ENCODE data around the gene RARG.
A peak's percentile ranks its signal among the peaks of the same experiment; 100 is the strongest.

RARG gene

DNA sequence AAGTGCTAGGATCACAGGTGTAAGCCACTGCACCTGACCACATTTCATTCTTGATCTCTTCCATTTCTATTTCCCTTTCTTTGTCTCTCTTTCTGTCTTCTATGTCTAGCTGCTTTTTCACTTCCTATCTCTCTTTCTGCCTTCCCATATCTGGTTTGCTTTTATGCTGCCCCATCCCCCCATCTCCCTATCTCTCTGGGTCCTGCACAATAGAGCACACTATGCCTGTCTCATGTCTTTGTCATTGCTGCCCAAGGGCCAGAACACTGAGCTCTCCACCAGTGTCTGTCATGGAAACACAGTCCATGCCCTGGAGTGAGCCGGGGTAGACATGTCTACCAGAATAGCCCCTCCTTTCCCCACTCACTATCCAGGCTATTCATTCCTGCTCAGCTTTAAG lies 12.3 kb upstream of the RARG start:
- DNase-seq: no peak

DNA sequence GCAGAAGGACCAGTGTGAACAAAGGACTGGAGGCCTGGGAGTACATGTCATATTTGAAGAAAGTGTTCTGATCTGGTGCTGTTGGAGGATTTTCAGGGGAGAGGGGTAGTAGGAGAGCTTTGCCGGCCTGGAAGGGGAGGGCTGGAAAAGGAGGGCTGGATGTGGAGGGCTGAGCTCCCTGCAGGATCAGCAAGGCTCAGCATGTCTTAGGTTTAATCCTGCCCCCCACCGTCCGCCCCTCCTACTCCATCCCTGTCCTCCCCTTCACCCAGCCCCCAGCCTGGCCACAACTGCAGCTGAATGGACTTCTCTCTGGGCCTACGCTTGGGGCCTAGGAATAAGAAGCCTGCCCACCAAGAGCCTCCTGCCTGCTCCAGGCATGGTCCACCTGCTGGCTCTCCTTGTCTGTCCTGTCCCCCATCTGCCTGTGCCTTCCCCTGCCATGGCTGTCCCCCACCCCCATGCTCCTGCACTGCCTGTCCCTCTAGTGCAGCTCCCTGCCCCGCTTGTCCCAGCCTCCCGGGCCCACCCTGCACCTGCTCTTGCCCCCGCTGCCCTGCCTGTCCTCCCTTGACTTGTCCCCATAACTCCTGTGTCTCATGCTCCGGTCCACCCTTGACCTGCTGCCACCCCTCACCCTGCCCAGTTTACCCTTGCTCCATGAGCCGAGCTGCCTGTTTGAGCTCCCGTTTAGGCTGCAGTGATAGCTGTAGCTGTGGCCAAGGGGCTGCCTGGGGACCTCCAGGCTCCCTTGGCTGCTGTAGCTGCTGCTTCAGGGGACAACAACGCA lies 9.8 kb upstream of the RARG start:
- DNase-seq: no peak

DNA sequence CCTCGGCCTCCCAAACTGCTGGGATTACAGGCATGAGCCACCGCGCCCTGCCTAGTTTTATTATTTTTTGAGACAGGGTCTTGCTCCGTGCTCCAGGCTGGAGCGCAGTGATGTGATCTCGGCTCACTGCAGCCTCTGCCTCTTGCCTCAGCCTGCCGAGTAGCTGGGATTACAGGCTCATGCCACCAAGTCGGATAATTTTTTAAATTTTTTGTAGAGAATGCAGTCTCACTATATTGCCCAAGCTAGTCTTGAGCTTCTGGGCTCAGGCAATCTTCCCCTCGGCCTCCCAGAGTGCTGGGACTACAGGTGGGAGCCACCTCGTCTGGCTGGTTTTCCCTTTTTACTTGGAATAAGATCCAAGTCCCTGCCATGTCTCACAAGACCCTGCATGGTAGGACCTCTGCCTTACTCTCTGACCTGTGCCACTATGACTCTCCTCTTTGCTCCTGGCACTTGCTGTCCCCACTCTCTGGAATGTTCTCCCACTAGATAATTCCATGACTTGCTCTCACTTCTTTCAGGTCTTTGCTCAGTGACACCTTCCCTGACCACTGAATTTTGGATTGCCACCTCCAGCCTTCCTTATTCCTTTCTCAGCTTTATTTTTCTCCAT lies 7.7 kb upstream of the RARG start:
- DNase-seq: no peak

DNA sequence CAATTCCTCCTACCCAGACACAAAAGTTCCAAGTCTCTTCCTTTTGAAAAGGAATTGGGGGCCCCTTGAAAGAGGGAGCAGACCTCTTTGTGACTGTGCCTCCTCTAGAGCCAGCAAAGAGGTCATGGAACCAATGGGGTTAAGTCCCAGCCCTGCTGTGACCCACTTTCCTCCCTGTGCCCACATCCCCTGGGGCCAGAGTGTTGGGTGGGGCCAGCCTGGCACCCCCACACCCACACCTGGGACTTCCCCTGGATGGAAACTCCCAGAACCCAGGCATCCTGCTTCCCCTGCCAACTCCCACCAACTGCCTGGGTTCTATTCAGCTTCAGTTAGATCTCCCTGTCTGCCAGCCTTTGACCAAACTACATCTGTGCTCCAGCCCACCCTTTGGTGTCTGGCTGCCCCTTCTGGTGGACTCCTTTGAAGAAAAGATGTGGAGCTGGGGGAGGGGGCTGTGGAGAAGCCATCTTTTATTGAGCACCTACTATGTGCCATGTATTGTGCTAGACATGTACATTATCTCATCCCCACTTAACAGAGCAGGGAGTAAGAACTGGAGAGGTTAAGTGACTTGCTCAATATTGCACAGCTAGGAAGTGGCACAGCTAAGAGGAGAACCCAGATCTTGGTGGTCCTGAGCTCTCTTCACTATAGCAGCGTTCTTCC lies 4.6 kb upstream of the RARG start:
- DNase-seq: no peak

DNA sequence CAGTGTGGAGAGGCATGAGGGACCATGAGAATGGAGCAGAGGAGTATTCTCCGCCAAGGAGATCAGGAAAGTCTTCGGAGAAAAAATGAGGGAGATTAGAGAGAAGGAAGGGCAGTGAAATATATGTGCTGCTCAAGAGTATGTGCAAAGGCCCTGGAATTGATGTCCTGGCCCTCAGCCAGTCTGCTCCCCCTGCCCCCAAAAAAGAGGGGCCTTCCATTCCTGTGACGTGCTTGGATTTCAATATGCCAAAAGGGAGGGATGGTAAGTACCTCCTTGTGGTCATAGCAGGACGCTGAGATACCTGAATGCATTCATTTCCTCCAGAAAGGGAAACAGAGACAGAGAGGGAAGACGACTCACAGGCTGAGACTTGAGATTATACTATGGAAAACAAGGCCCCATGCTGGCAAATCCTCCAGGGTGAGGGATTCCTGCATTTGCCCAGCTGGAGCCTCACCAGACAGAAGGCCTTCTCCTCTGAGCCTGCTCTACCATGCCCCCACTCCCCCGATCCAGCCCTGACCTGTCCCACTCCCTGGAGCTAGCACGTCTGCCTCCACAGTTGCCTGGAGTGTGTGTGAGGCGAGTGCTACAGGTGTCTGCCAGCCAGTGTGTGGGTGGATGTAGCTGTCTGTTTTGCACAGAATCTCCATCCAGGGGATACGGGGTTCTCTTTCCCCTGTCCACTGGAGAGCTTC lies 3.9 kb upstream of the RARG start:
- peak; percentile 51 for DNase-seq

DNA sequence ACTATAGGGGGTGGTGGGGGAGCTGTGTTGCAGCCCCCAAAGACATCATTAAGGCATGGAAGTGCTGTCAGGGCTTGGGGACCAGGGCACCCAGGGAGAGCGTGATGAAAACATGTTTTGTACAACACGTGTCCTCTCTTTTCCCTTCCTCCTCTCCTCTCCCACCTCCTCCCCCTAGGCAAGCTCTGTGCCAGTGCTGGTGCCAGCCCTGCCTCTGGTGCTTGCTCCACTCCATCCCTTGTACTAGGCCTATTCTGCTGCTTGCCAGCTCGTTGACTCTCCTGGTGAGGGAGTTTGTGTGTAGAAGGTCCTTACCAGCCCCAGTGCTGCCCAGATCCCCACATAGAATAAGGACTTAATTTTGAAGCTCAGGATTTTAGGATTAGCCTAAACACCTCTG lies 3.2 kb upstream of the RARG start:
- DNase-seq: no peak

DNA sequence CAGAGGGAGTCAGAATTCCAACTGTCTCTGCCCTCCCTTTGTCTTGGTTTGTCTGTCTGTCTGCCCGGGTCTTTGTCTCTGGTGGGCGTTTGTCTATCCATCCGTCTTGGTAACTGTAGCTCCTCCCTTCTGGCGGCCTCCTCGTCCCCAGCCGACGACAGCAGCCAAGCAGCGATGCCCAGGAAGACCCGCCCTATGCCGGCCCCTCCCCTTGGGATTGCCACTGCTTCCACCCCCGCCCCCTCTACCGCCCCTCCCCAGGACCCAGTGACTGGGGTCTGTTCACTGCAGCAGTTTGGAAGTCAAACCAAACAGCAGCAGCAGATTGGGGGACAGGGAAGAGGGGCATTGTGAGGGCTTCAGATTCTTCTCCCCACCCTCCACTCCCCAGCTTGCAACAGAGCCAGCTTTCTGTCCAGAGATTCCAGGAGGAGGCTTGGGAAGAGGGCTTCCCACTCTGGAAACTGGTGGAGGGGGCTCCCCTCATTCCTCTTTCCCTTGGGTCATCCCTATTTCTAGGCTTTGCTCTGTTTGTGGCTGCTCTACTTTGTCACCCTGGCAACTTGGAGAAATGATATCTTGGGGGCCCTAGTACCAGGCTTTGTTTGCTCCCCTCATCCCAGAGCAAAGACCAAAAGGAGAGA lies 2.4 kb upstream of the RARG start:
- DNase-seq: no peak

DNA sequence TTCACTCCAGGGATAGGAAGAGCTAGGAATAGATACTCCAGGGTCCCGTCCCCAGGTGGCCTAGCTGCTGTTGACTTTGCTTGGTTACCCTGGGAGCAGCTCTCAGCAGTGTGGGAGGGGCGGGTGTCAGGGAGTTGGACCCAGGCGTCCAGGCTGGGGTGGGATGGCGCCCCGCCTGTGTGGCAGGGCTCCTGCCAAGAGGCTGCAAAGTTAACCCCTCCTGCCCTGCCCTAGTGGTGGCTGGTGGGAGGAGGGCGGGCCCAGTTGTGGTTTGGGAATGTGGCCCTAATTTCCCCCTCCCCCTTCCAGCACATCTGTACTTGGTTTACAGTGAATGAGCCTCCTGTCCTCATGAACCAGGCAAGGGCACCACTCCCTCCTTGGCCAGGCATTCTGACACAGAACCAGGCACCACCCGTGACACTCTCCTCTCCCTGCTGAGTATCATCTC lies 1.7 kb upstream of the RARG start:
- DNase-seq: no peak

DNA sequence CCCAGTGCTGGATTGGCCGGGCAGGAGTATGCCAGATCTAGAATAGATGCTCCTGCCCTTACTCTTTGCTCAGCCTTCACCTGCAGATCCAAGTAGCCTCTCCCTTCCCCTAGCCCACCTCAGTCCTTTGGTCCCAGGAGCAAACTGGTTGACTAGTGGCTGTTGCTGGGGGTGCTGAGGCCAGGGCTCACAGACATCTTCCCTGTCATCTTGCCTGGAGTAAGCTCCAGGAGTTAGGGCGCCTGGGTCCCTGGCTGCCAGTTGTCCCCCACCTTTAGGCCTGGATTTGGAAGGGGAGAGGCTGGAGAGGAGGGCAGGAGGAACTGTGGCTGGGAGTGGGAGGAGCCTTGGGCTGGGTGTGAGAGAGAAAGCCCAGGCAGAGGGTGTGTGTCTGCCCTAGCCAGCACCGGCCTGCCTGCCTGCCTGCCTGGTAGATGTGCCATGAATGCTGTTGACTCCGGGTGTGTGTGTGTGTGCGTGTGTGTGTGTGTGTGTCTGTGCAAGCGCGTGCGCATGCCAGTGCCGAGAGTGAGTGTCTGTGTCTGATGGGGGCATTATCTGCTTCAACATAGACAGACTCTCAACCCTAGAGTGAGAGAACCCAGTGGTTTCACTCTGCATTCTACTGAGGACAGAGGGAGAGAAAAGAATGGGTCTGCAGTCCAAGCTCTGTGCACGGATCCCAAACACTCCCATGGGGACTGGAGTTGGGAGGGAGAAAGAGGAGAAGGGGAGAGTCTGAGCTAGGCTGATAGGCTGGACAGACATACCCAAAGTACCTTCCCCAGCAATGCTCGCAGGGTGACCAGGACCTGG lies 845 bp upstream of the RARG start:
- peak; percentile 79 for DNase-seq

DNA sequence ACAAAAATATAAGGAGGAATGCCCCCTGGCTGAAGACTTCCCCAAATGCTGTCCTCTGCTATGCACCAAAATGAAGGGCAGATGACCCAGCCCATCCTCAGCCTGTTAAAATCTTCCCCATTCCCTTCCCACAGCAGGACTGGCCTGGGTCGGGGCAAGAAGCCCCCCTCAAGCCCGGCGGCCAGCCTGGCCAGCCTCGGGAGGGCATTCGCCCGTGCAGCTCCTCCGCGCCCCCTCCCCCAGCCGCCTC lies 413 bp downstream of the RARG start:
- DNase-seq: no peak

DNA sequence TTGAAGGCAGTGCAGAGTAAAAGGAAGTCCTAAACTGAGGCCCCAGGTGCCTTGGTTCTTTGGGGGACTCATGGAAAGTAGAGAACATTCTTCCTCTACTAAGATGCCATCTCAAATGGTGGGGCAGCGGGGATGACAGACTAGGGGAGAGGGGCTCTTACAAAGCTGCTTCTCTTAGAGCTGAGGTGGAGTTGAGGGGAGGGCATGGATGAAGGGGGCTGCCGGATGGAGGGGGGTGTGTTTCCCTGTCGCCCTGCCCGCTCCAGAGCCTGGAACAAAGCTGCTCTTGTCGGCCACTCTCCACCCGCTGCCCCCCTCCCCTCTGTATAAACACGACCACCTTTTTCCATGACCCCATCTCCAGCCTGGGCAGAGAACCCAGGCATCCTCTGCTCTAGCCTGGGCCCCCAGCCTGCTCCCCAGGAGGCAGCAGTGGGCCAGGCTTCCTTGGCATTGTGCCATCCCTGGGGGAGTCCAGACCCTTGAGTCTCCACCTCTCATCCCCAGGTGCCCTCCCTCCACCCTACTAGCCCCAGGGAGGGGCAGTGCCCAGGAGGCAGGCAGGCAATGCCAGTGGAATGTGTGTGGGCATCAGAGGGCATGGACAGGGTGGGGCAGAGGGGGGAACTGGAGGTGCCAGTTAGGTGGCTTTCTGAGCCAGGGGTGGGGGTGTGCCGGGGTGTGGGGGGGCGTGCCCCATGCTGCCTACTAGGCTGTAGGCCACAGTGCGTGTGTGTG lies 1.7 kb downstream of the RARG start:
- peak; percentile 63 for DNase-seq

DNA sequence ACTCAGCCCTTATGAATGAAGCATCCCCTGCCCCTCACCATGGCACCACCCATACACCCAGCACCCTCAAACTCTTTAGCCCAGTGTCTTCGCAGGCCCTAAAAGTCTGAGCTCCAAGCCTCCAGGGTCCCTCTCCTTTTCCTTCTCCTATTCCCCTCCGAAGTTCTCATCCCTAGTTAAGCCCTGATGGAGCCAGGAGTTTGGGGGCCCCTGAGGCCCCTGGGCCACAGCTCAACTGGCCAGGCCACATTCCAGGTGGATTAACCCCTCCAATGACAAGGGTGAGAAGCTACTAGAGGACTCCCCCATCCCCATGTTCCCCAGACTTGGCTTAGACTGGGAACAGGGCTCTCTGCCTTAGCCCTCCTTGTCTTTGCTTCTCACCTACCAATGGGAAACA lies 2.6 kb downstream of the RARG start:
- no peak for DNase-seq

DNA sequence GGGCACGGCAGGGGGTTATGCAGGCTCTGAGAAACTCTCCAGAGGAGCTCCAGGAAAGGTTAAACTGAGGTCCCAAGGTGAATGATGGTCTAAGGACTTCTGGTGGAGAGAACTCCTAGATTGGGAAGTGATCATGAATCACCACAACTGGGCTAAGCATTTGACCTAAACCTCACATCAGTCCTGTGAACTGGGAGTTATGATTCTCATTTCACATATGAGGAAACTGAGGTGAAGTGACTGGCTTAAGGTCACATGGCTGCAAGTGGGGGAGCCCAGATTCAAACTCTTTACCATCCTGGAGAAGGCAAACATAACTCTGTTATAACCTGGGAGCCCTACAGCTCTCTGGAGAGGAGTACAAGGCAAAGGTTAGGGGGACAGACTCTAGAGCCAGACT lies 4.2 kb downstream of the RARG start:
- no peak for DNase-seq

DNA sequence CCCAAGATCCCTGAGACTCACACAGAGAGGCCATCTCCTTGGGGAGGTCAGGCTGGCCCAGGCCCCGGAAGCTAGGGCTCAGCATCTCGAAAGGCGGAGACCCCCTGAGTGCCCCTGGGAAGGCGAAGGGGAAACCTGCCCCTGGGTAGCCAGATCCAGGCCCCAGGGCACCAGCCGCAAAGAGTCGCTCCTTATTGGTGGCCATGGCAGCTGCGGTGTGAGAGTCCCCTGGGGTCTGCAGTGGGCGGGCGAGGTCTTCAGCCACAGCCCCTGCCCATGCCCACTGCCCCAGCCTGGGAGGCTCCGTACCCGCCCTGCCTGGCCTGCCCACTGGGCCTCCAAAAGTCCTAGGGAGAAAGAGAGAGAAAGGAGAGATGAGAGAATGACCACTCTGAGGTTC lies 4.7 kb downstream of the RARG start:
- DNase-seq: no peak

DNA sequence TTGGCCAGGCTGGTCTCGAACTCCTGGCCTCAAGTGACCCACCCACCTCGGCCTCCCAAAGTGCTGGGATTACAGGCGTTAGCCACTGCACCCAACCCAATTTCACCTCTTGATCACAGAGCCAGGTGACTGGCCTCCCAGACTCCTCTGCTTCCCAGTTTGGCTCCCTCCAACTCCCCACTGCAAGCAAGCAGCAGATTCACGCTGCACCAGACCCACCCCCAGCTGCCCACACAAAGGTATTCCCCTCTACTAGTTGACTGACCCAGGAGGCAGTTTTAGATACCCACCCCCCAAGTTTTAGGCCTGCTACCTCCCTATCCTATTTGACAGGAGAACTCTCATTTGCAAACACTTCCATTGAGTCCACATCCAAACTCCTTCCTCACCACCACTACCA lies 5.2 kb downstream of the RARG start:
- DNase-seq: no peak

DNA sequence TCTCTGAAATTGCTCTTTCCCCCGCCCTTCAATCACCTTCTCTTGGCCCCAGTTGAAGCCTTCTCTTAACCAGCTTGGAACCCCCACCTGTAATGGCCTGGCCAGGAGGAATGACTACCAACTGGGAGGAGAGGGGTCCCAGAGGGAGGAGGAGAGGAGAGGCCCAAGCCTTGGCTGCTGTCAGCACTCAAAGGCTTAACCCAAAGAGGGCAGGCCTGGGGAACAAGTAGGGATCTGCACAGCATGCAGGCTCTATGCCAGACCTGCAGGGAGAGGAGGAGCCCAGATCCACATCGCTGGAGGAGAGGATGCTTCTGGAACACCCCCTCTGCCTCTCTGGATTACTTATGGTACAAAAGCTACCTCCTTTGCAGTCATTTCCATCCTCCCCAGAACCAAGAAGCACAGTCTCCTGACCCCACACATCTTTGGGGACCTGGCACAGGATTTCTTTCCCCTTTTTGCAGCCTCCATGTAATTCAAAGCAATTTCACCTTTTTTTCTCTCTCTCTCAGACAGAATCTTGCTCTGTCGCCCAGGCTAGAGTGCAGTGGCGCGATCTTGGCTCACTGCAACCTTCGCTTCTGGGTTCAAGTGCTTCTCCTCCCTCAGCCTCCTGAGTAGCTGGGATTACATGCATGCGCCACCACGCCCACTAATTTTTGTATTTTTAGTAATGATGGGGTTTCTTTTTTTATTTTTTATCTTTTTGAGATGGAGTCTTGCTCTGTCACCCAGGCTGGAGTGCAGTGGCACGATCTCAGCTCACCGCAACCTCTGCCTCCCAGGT lies 6.2 kb downstream of the RARG start:
- DNase-seq: no peak

DNA sequence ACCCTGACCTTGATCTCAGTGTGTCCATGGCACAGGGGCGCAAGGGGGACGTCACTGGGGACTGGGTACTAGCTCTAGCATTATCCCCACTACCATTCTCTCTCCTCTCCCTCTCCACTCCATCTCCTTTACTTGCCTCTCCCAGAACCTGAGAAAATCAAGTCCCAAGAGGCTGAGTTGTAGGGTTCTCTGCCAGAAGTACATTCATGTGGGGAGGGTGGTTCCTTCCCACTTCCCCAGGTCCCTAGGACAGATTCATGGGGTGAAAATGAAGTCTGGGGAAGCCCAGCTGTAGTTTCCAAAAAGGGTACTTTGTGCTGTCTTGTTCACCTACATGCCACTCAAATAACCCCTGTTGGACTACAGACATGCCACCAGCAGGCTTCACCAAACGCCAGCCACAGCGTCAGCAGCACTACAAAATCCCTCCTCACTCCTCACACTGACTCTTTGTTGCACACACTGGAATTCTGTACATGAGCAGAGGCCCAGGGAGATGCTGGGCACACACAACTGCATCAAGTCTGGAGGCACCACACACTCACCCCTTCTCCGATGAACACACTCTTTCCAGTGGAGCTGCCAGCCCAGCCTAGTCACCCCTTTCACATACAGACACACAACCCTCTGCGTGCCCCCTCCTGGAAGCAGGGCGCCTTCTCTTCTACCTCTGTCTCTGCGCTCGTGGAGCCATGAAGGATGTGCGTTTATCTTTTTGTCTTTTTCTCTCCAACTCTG lies 6.9 kb downstream of the RARG start:
- DNase-seq: no peak

DNA sequence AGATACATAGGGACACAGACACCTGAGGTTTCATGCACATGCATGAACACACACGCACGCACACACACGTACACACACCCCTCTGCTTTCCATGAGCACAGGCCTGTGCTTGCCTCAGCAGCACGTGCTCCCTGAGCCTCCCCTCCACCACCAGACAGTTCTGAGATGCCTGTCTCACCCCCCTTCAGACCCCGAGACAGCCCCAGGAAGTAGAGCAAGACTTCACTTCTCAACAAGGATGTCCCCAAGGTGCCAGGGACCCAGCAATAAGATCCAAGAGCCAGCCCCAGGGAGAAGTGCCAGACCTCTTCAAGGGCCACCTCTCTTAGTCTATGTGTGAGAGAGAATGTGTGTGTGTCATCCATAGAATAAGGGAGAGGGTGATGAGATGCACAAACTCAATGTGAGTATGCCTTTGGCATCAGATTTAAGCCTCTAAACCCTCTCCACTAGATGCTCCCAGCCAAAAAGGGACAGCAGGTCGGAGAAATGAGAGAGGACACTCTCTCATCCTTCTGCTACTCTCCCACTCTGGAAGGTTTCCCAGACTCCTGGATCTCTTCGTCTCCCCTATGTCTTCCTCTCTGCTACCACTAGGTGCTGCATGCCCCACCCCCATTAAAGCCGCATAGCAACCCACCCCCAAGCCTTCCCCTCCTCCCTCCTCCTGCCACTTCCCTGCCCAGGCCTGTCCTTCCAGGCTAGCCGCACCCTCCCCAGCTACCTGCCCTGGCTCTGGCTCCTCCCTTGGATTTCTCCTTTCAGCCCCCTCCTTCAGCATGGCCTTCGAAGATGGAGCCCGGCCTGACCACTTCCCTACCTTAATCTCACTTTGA lies 7.7 kb downstream of the RARG start:
- DNase-seq: no peak

DNA sequence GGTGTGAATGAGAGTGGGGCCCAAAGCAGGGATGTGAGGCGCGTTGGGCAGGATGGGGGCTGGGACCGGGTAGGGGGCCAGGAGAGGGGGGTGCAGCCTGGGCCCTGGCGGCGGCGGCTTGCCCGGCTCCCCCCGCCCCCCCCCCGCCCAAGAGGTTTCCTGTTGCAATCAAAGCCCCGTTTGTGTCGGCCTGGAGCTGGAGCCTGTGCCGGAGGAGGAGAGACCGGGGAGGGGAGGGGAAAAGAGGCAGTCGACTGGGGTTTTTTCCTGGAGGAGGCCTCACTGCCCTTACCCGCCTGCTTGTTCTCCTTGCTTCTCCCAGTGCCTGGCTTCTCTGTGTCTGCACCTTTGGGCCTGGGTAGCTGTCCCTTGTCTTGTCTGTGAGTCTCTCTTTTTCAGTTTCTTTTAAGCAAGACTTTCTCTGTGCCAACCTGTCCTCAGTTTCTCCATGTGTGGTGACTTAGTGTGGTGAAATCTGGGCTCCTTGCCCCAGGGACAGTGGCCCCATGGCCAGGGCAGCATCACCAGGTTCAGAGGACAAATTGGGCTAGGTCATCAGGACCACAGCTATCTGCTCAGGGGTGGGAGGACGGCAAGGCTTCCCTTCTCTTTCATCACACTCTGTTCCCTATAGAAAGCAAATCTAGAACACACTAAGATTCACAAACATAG lies 8.5 kb downstream of the RARG start:
- DNase-seq: no peak
